Effector memory CD4-positive, alpha-beta T cell (primary cell): ENCODE data around the gene LETMD1.

Experiments
- DNase-seq, 3 donors: peaks; one replicate each; pipeline ENCODE4 v3.0.0-alpha.2; 2020
- H3K27ac ChIP-seq: 2 replicates; pipeline ENCODE4 v1.7.0; 2013; ENCODE audit warnings: mild to moderate bottlenecking, low read length, moderate library complexity; ENCODE audit not compliant: insufficient read depth, poor library complexity, severe bottlenecking
- H3K27me3 ChIP-seq: replicated peaks from 2 replicates; pipeline ENCODE4 v1.7.0; 2013; ENCODE audit warnings: mild to moderate bottlenecking, low read length; ENCODE audit not compliant: insufficient read depth, control insufficient read depth, poor library complexity, severe bottlenecking
- H3K36me3 ChIP-seq: 2 replicates; pipeline ENCODE4 v1.7.0; 2013; ENCODE audit warnings: mild to moderate bottlenecking, low read length, moderate library complexity; ENCODE audit not compliant: control insufficient read depth, insufficient read depth
- H3K4me1 ChIP-seq: 2 replicates; pipeline ENCODE4 v1.7.0; 2013; ENCODE audit warnings: low read length, mild to moderate bottlenecking; ENCODE audit not compliant: control insufficient read depth, insufficient read depth, poor library complexity, severe bottlenecking
- H3K4me3 ChIP-seq: 2 replicates; pipeline ENCODE4 v1.7.0; 2013; ENCODE audit warnings: low read length, low read depth, mild to moderate bottlenecking; ENCODE audit not compliant: insufficient read depth, poor library complexity, severe bottlenecking
- H3K9me3 ChIP-seq: 2 replicates; pipeline ENCODE4 v1.7.0; 2013; ENCODE audit warnings: mild to moderate bottlenecking, low read length, moderate library complexity; ENCODE audit not compliant: control insufficient read depth

Gene LETMD1

GRCh38 chr12:51025836-51026638, 22.1 kb upstream of the LETMD1 start, which contains the start of gene SLC11A2:
Gene SLC11A2 (minus strand): TSS chr12:51026384. CDS start chr12:51010728, 15,656 bp downstream.
- H3K27ac ChIP-seq: peak within 1 kb of the TSS; percentile 82
- H3K27me3 ChIP-seq: no peaks in the 10 kb centered on the region
- peak; percentile 85 to 90 (median 88) for DNase-seq
- H3K36me3 ChIP-seq: no peaks in the 10 kb centered on the region
- peak within 1 kb of the TSS; percentile 76 for H3K4me3 ChIP-seq
- no peaks in the 10 kb centered on the region for H3K9me3 ChIP-seq
- H3K4me1 ChIP-seq: peaks cover 19% of the 10 kb centered on the region

- no peak for DNase-seq
- Histone ChIP-seq H3K4me3 (no peak overlapping the region), H3K9me3 (no peaks in the 10 kb centered on the region), H3K36me3 (no peaks in the 10 kb centered on the region), H3K27ac (no peak overlapping the region), H3K4me1 (peaks cover 18% of the 10 kb centered on the region), H3K27me3 (no peaks in the 10 kb centered on the region)
Observed at GRCh38 chr12:51027342-51027835, 20.7 kb upstream of the LETMD1 start.

GRCh38 chr12:51028126-51028812, 19.9 kb upstream of the LETMD1 start:
- H3K4me1 ChIP-seq: peaks cover 16% of the 10 kb centered on the region
- no peak overlapping the region for H3K27ac ChIP-seq
- H3K36me3 ChIP-seq: no peaks in the 10 kb centered on the region
- H3K4me3 ChIP-seq: no peak overlapping the region
- no peak for DNase-seq
- no peaks in the 10 kb centered on the region for H3K27me3 ChIP-seq
- H3K9me3 ChIP-seq: no peaks in the 10 kb centered on the region

- Histone ChIP-seq H3K9me3 (no peaks in the 10 kb centered on the region), H3K4me3 (no peak overlapping the region)
- no peak for DNase-seq
Observed at GRCh38 chr12:51028813-51029150, 19.3 kb upstream of the LETMD1 start.

GRCh38 chr12:51033048-51033447, 15.1 kb upstream of the LETMD1 start:
- DNase-seq: no peak
- no peaks in the 10 kb centered on the region for H3K27me3 ChIP-seq

More at GRCh38 chr12:51028813-51029150, 19.3 kb upstream of the LETMD1 start:
- H3K27ac ChIP-seq: no peak overlapping the region
- no peaks in the 10 kb centered on the region for H3K36me3 ChIP-seq
- H3K4me1 ChIP-seq: peaks cover 12% of the 10 kb centered on the region
- no peaks in the 10 kb centered on the region for H3K27me3 ChIP-seq

GRCh38 chr12:51033457-51034089, 14.6 kb upstream of the LETMD1 start:
- DNase-seq: no peak

More at GRCh38 chr12:51033048-51033447, 15.1 kb upstream of the LETMD1 start:
- Histone ChIP-seq H3K36me3 (no peaks in the 10 kb centered on the region), H3K27ac (no peak overlapping the region), H3K9me3 (no peaks in the 10 kb centered on the region), H3K4me1 (no peaks in the 10 kb centered on the region), H3K4me3 (no peak overlapping the region)

GRCh38 chr12:51036279-51036678, 11.8 kb upstream of the LETMD1 start:
- no peak for DNase-seq
- no peaks in the 10 kb centered on the region for H3K4me1 ChIP-seq
- H3K4me3 ChIP-seq: no peak overlapping the region
- H3K9me3 ChIP-seq: no peaks in the 10 kb centered on the region
- no peaks in the 10 kb centered on the region for H3K36me3 ChIP-seq
- H3K27me3 ChIP-seq: no peaks in the 10 kb centered on the region
- no peak overlapping the region for H3K27ac ChIP-seq

More at GRCh38 chr12:51033457-51034089, 14.6 kb upstream of the LETMD1 start:
- Histone ChIP-seq H3K27ac (no peak overlapping the region), H3K4me3 (no peak overlapping the region), H3K27me3 (no peaks in the 10 kb centered on the region), H3K9me3 (no peaks in the 10 kb centered on the region), H3K4me1 (no peaks in the 10 kb centered on the region), H3K36me3 (no peaks in the 10 kb centered on the region)

GRCh38 chr12:51048661-51049251, 629 bp downstream of the LETMD1 start:
- Histone ChIP-seq H3K27ac (peak overlapping the region; percentile 93), H3K4me1 (peaks cover 12% of the 10 kb centered on the region)

GRCh38 chr12:51049525-51049924, 1.4 kb downstream of the LETMD1 start:
- Histone ChIP-seq H3K4me3 (peak overlapping the region; percentile 72), H3K27ac (peak overlapping the region; percentile 93), H3K36me3 (peaks cover 23% of the 10 kb centered on the region), H3K27me3 (no peaks in the 10 kb centered on the region), H3K4me1 (peaks cover 12% of the 10 kb centered on the region), H3K9me3 (no peaks in the 10 kb centered on the region)
- no peak for DNase-seq

More at GRCh38 chr12:51048661-51049251, 629 bp downstream of the LETMD1 start:
- H3K36me3 ChIP-seq: peaks cover 15% of the 10 kb centered on the region
- H3K4me3 ChIP-seq: peak overlapping the region; percentile 72
- H3K9me3 ChIP-seq: no peaks in the 10 kb centered on the region
- no peak for DNase-seq
- no peaks in the 10 kb centered on the region for H3K27me3 ChIP-seq
